ENCODE results near the gene INA.

INA gene

DNA sequence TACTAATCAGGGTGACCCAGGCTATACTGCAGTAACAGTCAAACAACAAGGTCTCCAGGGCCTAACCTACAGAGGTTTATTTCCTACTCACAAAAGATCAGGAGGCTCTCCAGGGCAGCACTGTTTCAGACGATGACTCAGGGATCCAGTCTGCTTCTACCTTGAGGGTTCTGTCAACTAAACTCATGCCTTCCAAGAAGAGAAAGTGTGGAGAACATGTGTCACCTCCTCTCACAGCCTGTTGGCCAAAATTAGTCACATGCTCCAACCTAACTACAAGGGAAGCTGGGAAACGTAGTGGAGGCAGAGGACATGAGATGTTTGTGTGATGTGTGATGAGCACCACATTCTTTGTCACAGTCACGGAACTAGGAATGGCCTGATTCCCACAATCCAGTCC is 14.7 kb upstream of the INA start:
- no peak for DNase-seq (ENCODE audit: low read depth, low spot score)
- H3K4me3 ChIP-seq (ENCODE audit: low read length): no peak overlapping the region

- peak; percentile 55 for DNase-seq (ENCODE audit: low read depth, low spot score)
- no peak overlapping the region for H3K4me3 ChIP-seq (ENCODE audit: low read length)
Measured at GRCh38 chr10:103265717-103266329, 11.1 kb upstream of the INA start.

DNA sequence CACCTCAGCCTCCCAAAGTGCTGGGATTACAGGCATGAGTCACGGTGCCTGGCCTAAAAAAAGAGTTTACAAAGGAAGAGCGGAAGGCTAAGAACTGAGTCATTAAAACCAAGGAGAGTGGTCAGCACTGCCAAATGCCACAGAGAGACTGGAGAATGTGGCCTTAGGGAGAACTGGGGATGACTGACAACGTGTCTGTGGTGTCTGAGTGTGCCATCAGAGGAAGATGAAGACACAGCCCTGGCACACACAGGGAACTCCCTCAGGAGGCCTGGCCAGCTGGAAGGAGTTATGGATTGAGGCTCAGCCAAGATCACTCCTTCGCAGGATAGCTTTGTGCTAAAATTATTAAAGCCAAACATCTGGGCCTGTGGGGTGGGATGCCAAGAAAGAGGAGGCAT is 3.9 kb upstream of the INA start:
- no peak overlapping the region for H3K4me3 ChIP-seq (ENCODE audit: low read length)
- no peak for DNase-seq (ENCODE audit: low read depth, low spot score)

DNA sequence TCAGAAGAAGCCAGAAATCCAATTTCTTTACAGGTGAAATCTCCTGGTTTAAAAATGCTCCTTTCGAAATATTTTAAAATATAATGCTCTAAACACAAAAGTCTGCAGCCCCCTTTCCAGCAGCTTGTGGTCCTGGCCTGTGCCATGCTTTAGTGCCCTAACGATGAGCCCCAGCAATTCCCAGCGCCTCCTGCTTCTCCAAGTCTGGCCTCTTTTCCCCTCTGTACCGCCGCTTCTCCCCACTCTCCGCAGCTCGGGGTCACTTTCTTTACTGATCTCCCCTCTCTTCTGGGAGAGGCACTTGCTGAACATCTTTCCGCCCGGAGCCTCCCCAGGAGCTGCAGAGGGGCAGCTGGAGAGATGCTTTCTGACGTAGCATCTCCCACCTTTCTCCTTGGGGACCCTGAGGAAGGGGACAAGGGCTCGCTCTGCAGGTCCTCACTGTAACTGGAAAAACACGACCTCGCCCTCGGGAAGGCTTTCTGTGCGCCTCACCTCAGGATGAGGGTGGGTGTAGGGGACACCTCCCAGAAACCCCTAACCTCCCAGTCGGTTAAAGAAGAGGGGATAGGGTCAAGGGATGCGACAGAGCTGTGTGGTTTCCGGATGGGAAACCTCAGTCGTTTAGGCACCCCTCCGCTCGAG is 565 bp upstream of the INA start:
- no peak for DNase-seq (ENCODE audit: low read depth, low spot score)
- H3K4me3 ChIP-seq (ENCODE audit: low read length): peak overlapping the region; percentile 47

DNA sequence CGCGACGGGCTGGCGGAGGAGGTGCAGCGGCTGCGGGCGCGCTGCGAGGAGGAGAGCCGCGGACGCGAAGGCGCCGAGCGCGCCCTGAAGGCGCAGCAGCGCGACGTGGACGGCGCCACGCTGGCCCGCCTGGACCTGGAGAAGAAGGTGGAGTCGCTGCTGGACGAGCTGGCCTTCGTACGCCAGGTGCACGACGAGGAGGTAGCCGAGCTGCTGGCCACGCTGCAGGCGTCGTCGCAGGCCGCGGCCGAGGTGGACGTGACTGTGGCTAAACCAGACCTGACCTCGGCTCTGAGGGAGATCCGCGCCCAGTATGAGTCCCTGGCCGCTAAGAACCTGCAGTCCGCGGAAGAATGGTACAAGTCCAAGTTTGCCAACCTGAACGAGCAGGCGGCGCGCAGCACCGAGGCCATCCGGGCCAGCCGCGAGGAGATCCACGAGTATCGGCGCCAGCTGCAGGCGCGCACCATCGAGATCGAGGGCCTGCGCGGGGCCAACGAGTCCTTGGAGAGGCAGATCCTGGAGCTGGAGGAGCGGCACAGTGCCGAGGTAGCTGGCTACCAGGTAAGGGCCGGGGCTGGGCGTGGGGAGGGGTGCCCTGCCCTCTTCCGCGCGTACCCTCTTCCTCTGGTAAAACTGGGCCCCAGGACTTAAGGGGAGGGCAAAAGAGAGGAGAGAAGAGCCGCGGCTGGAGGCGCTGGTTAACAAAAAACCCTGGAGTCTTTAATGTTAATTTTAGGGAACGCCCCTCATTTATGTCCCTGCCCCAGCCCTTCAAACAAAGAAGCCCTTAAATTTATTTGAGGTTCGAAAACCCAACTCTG is 987 bp downstream of the INA start:
- no peak for DNase-seq (ENCODE audit: low read depth, low spot score)
- peak overlapping the region; percentile 47 for H3K4me3 ChIP-seq (ENCODE audit: low read length)

DNA sequence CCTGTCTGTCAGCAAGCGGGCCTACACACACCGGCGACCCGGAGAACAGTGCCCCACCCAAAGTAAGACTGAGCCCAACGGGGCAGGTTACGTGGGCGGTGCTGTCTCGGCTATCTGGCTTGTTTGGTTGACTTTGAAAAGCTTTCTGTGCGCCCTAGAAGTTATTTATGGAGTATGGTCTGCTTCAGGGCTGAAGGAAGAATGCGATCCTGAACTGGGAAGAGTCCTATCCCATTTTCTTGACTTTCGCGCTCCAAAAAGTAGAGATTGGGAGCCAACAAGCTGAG is 1.5 kb downstream of the INA start:
- H3K4me3 ChIP-seq (ENCODE audit: low read length): no peak overlapping the region
- DNase-seq (ENCODE audit: low read depth, low spot score): no peak

- H3K4me3 ChIP-seq (ENCODE audit: low read length): no peak overlapping the region
- peak; percentile 28 for DNase-seq (ENCODE audit: low read depth, low spot score)
Measured at GRCh38 chr10:103278862-103279298, 1.9 kb downstream of the INA start.

- no peak for DNase-seq (ENCODE audit: low read depth, low spot score)
- H3K4me3 ChIP-seq (ENCODE audit: low read length): no peak overlapping the region
Measured at GRCh38 chr10:103280031-103280430, 3.1 kb downstream of the INA start.

- DNase-seq (ENCODE audit: low read depth, low spot score): no peak
- no peak overlapping the region for H3K4me3 ChIP-seq (ENCODE audit: low read length)
Measured at GRCh38 chr10:103280506-103280905, 3.6 kb downstream of the INA start.

DNA sequence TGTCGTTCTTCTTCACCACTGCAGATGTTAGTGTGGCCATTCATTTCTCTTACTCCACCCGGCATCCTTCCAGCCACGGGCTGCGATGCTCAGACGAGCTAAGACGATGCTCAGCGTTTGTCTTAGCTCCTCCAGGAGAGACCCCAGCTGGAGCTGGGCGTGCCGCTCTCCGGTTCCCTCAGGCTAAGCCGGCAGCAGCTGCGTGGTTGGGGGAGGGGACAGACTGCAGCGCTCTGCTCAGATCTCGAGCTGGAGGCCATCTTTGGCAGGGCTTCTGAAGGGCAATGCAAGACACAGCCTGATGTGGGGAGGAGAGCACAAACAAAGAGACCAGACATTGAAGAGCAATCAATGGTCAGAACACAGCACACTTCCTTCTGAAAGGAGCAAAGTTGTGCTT is 4.8 kb downstream of the INA start:
- H3K4me3 ChIP-seq (ENCODE audit: low read length): no peak overlapping the region
- DNase-seq (ENCODE audit: low read depth, low spot score): peak; percentile 9

DNA sequence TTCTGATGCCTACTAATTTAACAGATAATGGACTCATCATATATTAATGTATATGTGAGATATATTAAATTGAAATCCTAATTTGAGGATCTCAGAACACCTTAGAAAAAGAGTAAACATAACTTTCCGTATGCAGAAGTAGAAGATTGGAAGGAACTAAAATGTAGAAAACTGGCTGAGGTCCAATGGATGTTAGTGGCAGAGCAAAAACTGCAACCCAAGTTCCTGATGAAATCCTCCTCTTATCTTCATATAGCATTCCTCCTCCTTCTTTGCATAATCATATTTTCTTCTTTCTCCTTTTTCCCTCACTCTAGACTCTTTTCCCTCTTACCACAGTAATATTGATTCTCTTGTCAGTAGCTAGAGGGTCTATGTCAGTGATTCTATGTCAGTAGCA is 6.0 kb downstream of the INA start:
- no peak for DNase-seq (ENCODE audit: low read depth, low spot score)
- H3K4me3 ChIP-seq (ENCODE audit: low read length): no peak overlapping the region

DNA sequence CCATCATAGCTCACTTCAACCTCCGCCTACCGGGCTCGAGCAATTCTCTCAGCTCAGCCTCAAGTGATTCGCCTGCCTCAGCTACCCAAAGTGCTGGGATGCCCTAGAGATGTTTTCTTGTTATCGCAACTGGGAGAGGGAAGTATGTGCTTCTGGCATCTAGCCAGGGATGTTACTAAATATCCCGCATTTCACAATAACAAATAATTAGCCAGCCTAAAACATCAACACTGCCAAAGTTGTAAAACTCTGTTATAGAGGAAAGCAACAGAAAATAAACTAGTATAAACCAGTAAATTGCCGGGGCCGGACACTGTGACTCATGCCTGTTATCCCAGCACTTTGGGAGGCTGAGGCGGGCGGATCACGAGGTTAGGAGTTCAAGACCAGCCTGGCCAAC is 7.2 kb downstream of the INA start:
- H3K4me3 ChIP-seq (ENCODE audit: low read length): no peak overlapping the region
- no peak for DNase-seq (ENCODE audit: low read depth, low spot score)

DNA sequence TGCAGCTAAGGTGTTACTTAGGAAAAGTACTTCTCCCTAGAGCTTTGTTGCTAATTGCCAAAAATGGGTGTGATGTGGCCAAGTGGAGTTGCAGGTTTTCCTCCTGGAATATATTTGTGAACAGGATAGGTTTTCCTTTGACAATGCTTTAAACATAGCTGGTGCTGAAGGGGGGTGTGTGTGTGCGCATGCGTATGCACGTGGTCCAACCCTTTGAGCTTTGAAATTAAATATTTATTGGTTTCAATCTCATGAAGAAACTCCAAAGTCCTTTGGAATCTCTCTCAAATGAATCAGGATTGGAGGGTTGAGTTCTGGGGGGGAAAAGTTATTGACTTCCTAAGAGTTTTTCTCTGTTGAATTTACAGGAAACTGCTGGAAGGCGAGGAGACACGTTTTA is 11.1 kb downstream of the INA start:
- no peak overlapping the region for H3K4me3 ChIP-seq (ENCODE audit: low read length)
- no peak for DNase-seq (ENCODE audit: low read depth, low spot score)

DNA sequence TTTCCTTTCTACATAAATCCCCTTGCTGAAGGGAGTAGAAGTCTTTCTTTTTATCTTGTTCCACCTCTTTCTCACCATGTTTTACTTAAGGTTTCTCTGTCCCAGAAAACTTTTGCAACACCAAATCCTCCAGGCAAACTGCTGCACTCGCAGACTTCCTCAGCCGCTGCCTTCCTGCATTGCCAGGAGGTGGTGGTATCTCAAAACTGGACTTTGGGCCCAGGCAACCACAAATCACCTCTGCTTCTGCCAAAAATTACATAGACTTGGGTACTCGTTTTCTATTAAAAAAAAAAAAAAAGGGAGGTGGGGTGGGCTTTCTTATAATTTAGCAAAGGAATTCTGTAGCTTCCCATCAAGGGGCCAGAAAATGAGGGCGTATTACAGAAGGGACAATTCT is 14.7 kb downstream of the INA start:
- DNase-seq (ENCODE audit: low read depth, low spot score): no peak
- no peak overlapping the region for H3K4me3 ChIP-seq (ENCODE audit: low read length)

DNA sequence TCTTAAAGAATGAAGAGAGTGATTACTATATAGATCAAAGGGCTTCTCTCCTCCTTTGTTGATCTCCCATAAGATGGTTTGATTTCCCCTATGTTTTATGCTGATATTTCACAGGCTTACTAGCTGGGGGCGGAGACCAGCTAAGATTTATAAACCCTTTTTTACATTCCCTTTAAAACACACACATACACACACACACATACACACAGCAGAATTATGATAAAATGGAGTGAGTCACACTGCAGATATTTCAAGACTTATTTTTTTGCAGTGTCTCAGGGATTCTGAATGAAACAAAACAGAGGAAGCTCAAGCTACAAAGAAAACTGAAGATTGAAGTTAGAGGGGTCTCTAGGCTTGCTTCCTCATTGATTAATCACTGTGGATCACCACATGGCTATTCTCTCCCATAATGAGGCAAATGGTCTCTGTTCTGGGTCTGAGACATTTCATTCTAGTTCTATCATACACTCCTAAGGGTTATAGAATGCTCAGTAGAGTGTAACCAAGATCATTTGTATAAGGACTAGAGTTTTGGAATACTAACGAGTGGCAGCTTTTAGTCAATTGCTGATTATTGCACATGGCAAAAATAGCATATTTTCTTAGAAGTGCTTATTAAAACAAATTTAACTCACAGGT is 18.6 kb downstream of the INA start:
- DNase-seq (ENCODE audit: low read depth, low spot score): no peak
- no peak overlapping the region for H3K4me3 ChIP-seq (ENCODE audit: low read length)

DNA sequence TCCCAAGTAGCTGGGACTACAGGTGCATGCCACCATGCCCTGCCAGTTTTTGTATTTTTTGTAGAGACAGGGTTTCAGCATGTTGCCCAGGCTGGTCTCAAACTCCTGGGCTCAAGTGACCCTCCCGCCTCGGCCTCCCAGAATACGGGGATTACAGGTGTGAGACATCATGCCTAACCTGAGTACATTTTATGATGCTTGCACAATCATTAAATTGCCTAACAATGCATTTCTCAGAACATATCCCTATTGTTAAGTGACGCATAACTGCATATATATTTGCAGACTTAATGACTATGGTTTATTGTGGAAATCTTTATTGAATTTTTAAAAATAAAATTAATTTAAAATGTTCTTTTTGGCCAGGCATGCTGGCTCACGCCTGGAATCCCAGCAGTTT is 30.7 kb downstream of the INA start:
- DNase-seq (ENCODE audit: low read depth, low spot score): no peak
- H3K4me3 ChIP-seq (ENCODE audit: low read length): no peak overlapping the region

DNA sequence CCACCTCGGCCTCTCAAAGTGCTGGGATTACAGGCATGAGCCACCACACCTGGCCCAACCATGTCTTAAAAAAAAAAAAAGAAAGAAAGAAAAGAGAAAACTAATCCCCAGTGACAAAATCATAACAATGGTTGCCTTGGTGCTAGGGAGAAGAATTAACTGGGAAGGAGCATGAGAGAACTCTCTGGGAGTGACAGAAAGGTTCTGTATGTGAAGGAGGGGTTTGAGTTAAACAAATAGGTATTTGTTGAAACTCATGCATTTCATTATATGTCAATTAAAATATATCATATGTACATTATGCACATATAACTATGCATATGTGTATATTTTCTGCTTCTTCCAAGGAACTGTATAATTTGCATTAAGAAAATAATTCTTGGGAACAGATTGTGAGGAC is 33.3 kb downstream of the INA start:
- no peak for DNase-seq (ENCODE audit: low read depth, low spot score)
- H3K4me3 ChIP-seq (ENCODE audit: low read length): no peak overlapping the region

GRCh38 chr10:103316087-103316486 is 39.1 kb downstream of the INA start:
- DNase-seq (ENCODE audit: low read depth, low spot score): no peak
- no peak overlapping the region for H3K4me3 ChIP-seq (ENCODE audit: low read length)

DNA sequence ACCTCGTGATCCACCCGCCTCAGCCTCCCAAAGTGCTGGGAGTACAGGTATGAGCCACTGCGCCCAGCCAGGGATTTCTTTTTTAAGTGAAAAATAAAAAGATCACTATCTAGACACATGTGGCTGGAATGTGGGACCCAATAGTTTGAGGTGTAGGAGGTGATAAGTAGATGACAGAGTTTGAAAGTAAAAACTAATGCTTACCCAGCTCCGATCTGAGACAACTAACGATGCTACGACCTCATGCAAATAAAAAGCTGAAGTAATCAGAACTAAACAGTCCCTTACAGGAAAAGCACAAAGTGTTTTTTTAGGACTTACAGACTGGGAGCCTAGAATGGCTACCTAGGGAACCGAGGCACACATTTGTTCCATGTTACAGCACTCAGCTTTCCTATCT is 51.0 kb downstream of the INA start:
- no peak overlapping the region for H3K4me3 ChIP-seq (ENCODE audit: low read length)
- no peak for DNase-seq (ENCODE audit: low read depth, low spot score)

GRCh38 chr10:103333934-103334520 is 57.1 kb downstream of the INA start:
- no peak overlapping the region for H3K4me3 ChIP-seq (ENCODE audit: low read length)
- DNase-seq (ENCODE audit: low read depth, low spot score): peak; percentile 25

All from Jurkat, Clone E6-1 (cell line).